HCT116 (cell line): ENCODE results near the gene STX16. TPM values are rescaled to one million over a fixed set of nuclear protein-coding genes. Genes with fewer than 3 reads are reported as not detected.

Experiments
- ATAC-seq: fragments of 200-7000 bp; cut with Tn5 transposase; 2 replicates; pipeline ENCODE4 v1.9.1; 2020; ENCODE audit warnings: mild to moderate bottlenecking, moderate library complexity
- BruUV-seq: library from RNA; stranded (reverse); fragments of 400-500 nt; replicated peaks from 2 replicates; lab custom pipeline; 2021; lab: Mats Ljungman, UMichigan
- CTCF ChIA-PET: fragments of 300-600 bp; sonication (Branson Sonifier 250); formaldehyde crosslinking; loops from one replicate; lab custom pipeline; 2021; ENCODE audit warnings: antibody characterized with exemption; lab: Charles Lee
- POLR2A ChIA-PET: fragments of 300-600, 350-600 bp; sonication (Branson Sonifier 250); formaldehyde crosslinking; loops from one replicate; lab custom pipeline; 2021; ENCODE audit warnings: antibody characterized with exemption; lab: Charles Lee
- RAD21 ChIA-PET, 2 experiments: fragments of 300-600 bp; sonication (Branson Sonifier 250); formaldehyde crosslinking; loops; one replicate each; lab custom pipeline; 2023; ENCODE audit warnings: low total read pairs in 2 of 2; ENCODE audit not compliant: uncharacterized antibody in 2 of 2, unreplicated experiment in 2 of 2, low non-redundant PET in 1 of 2; lab: Charles Lee
- DNase-seq: peaks from one replicate; pipeline ENCODE4 v3.0.0-alpha.2; 2010; ENCODE audit warnings: low read depth, low spot score
- H2AFZ ChIP-seq: fragments of 200-600 bp; shearing (Covaris generic), sonication (generic); 2 replicates; pipeline ENCODE4 v1.6.1; 2017; ENCODE audit warnings: low read depth, mixed run types, mixed read lengths, antibody characterized with exemption, low read length; ENCODE audit not compliant: poor library complexity, severe bottlenecking
- H3K27ac ChIP-seq: 2 replicates; pipeline ENCODE4 v1.5.1; 2012; ENCODE audit warnings: low read depth, low read length
- H3K27me3 ChIP-seq: fragments of 200-600 bp; sonication (generic); 2 replicates; pipeline ENCODE4 v1.6.1; 2016; ENCODE audit warnings: mixed run types, low read length, mixed read lengths; ENCODE audit not compliant: insufficient read depth
- H3K36me3 ChIP-seq, 2 experiments: fragments of 200-500 bp in 1 of 2; fragments of 200-600 bp in 1 of 2; sonication (Bioruptor generic) in 1 of 2; sonication (generic) in 1 of 2; 2 replicates each; pipeline versions ENCODE4 v1.5.1 to v1.6.1; 2014 to 2016; ENCODE audit warnings: low read length in 2 of 2, inconsistent platforms in 1 of 2, mixed read lengths in 1 of 2, mixed run types in 1 of 2; ENCODE audit not compliant: insufficient read depth in 2 of 2, control insufficient read depth in 1 of 2
- H3K4me1 ChIP-seq, 2 experiments: fragments of 200-600 bp in 1 of 2; sonication (generic) in 1 of 2; 2 replicates each; pipeline versions ENCODE4 v1.5.1 to v1.6.1; 2012 to 2017; ENCODE audit warnings: low read length in 2 of 2, inconsistent platforms in 1 of 2, mild to moderate bottlenecking in 1 of 2, mixed read lengths in 1 of 2, mixed run types in 1 of 2, moderate library complexity in 1 of 2; ENCODE audit not compliant: insufficient read depth in 2 of 2, control insufficient read depth in 1 of 2
- H3K4me2 ChIP-seq: fragments of 200-600 bp; sonication (generic); 2 replicates; pipeline ENCODE4 v1.6.1; 2017; ENCODE audit warnings: mixed run types, low read length, mixed read lengths
- H3K4me3 ChIP-seq, 2 experiments: fragments of 200-600 bp in 1 of 2; sonication (generic) in 1 of 2; replicated peaks in 1 of 2; 2 replicates each; pipeline ENCODE4 v1.5.1; 2011 to 2016; ENCODE audit warnings: low read length in 2 of 2, control low read depth in 1 of 2, low read depth in 1 of 2, mild to moderate bottlenecking in 1 of 2, mixed read lengths in 1 of 2, mixed run types in 1 of 2
- H3K79me2 ChIP-seq: fragments of 200-600 bp; sonication (generic); 2 replicates; pipeline ENCODE4 v1.6.1; 2017; ENCODE audit warnings: mild to moderate bottlenecking, mixed run types, low read length, moderate library complexity, mixed read lengths; ENCODE audit not compliant: insufficient read depth
- H3K9ac ChIP-seq: fragments of 200-600 bp; sonication (generic); 2 replicates; pipeline ENCODE4 v1.6.1; 2016; ENCODE audit warnings: low read length, mixed read lengths
- H3K9me2 ChIP-seq: fragments of 200-600 bp; sonication (generic), shearing (Covaris generic); 2 replicates; pipeline ENCODE4 v1.6.1; 2017; ENCODE audit warnings: mixed run types, mild to moderate bottlenecking, moderate library complexity; ENCODE audit not compliant: insufficient read depth
- H3K9me3 ChIP-seq, 2 experiments: fragments of 200-500 bp in 1 of 2; fragments of 200-600 bp in 1 of 2; sonication (Bioruptor generic) in 1 of 2; sonication (generic) in 1 of 2; 2 replicates each; pipeline ENCODE4 v1.6.1; 2014 to 2017; ENCODE audit warnings: low read length in 2 of 2, mixed read lengths in 2 of 2, inconsistent platforms in 1 of 2, low read depth in 1 of 2, mild to moderate bottlenecking in 1 of 2, mixed run types in 1 of 2, moderate library complexity in 1 of 2; ENCODE audit not compliant: control insufficient read depth in 1 of 2, insufficient read depth in 1 of 2
- H4K20me1 ChIP-seq: fragments of 200-600 bp; sonication (generic), shearing (Covaris generic); 2 replicates; pipeline ENCODE4 v1.6.1; 2017; ENCODE audit warnings: mixed run types, mild to moderate bottlenecking, moderate library complexity; ENCODE audit not compliant: insufficient read depth
- ATF3 ChIP-seq: IDR thresholded peaks from 2 replicates; pipeline ENCODE4 v1.6.1; 2012
- CEBPB ChIP-seq: IDR thresholded peaks from 2 replicates; pipeline ENCODE4 v1.6.1; 2012; ENCODE audit warnings: low read depth
- CTCF ChIP-seq, 3 experiments: fragments of 200-600 bp in 1 of 3; sonication (generic) in 1 of 3; IDR thresholded peaks in 2 of 3; conservative IDR thresholded peaks in 1 of 3; 2 replicates each; pipeline ENCODE4 v1.5.1; 2012 to 2017; ENCODE audit warnings: low read depth in 2 of 3, low read length in 2 of 3, antibody characterized with exemption in 1 of 3, borderline replicate concordance in 1 of 3, control low read depth in 1 of 3, mild to moderate bottlenecking in 1 of 3, mixed read lengths in 1 of 3, mixed run types in 1 of 3, moderate library complexity in 1 of 3; ENCODE audit not compliant: insufficient read depth in 1 of 3
- EGR1 ChIP-seq: IDR thresholded peaks from 2 replicates; pipeline ENCODE4 v1.6.1; 2012; ENCODE audit warnings: low read depth
- ELF1 ChIP-seq: IDR thresholded peaks from 2 replicates; pipeline ENCODE4 v1.6.1; 2012; ENCODE audit warnings: low read depth, borderline replicate concordance
- FOSL1 ChIP-seq: IDR thresholded peaks from 2 replicates; pipeline ENCODE4 v1.6.1; 2012; ENCODE audit warnings: low read depth
- JUND ChIP-seq: IDR thresholded peaks from 2 replicates; pipeline ENCODE4 v1.6.1; 2012
- POLR2A ChIP-seq: IDR thresholded peaks from 2 replicates; pipeline ENCODE4 v1.7.0; 2011; ENCODE audit warnings: borderline replicate concordance; ENCODE audit not compliant: insufficient read depth, insufficient read length; ENCODE audit errors: extremely low read depth
- RAD21 ChIP-seq: IDR thresholded peaks from 2 replicates; pipeline ENCODE4 v1.6.1; 2012; ENCODE audit warnings: low read depth, mild to moderate bottlenecking
- SP1 ChIP-seq: IDR thresholded peaks from 2 replicates; pipeline ENCODE4 v1.6.1; 2012; ENCODE audit warnings: low read depth
- SRF ChIP-seq: IDR thresholded peaks from 2 replicates; pipeline ENCODE4 v1.6.1; 2012; ENCODE audit warnings: low read depth
- TCF7L2 ChIP-seq: IDR thresholded peaks from 2 replicates; pipeline ENCODE4 v1.7.0; 2011; ENCODE audit warnings: borderline replicate concordance, inconsistent platforms; ENCODE audit not compliant: insufficient read depth, insufficient read length; ENCODE audit errors: extremely low read depth
- YY1 ChIP-seq: IDR thresholded peaks from 2 replicates; pipeline ENCODE4 v1.6.1; 2011; ENCODE audit warnings: low read length, low read depth, moderate library complexity, mild to moderate bottlenecking; ENCODE audit not compliant: insufficient replicate concordance; ENCODE audit errors: extremely low read depth
- ZFX ChIP-seq: fragments of 450-650 bp; IDR thresholded peaks from 2 replicates; pipeline ENCODE4 v1.6.1; 2017
- ZNF274 ChIP-seq: fragments of 200-500 bp; sonication (Bioruptor generic); IDR thresholded peaks from 2 replicates; pipeline ENCODE4 v1.6.1; 2014; ENCODE audit warnings: mild to moderate bottlenecking, low read depth, low read length, inconsistent platforms
- intact Hi-C: fragments of 100-400 bp; cut with micrococcal nuclease; formaldehyde crosslinking; loops from 2 replicates; pipeline ENCODE4 v1.10.0; 2022
- total RNA-seq: library from RNA; stranded (reverse); gene quantifications from one replicate; pipeline ENCODE4 v1.2.1, GENCODE V29; 2021; ENCODE audit not compliant: unreplicated experiment
- TF ChIP-seq, protein P1 (sequence below): IDR thresholded peaks from 2 replicates; pipeline ENCODE4 v1.6.1; 2011; ENCODE audit warnings: mild to moderate bottlenecking, low read length, moderate library complexity; ENCODE audit not compliant: insufficient replicate concordance; ENCODE audit errors: extremely low read depth
- TF ChIP-seq, protein P2 (sequence below): IDR thresholded peaks from 2 replicates; pipeline ENCODE4 v1.6.1; 2012

Gene STX16
- total RNA-seq, 1 experiment from 2014 or later = 55.1 TPM

DNA sequence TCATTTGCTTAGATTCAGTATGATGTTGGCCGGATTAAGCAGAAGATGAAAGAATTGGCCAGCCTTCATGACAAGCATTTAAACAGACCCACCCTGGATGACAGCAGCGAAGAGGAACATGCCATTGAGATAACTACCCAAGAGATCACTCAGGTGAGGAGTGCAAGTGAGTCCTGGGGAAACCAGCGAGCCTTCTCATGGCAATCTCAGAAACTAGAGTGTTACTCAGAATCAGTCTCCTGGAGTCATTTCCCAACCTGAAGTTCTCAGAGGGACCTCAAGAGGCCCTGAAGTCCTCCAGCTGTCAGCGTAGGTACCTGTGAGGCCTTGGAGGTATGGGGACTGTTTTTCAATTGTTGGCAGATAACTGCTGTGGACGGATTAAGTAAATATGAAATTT is 16.9 kb downstream of the STX16 start:
- no peaks in the 10 kb centered on the region for H3K9me2 ChIP-seq
- intact Hi-C loops = no loop called here
- H3K9me3 ChIP-seq = no peaks in the 10 kb centered on the region
- no peak overlapping the region for H3K4me3 ChIP-seq
- no peak overlapping the region for H3K9ac ChIP-seq
- RAD21 ChIA-PET = no interaction called here
- no peak for ATAC-seq
- TF ChIP-seq TCF7L2 (no peak), RAD21 (no peak), ZNF274 (no peak), YY1 (no peak), ELF1 (no peak), JUND (no peak), SP1 (no peak), SRF (no peak), EGR1 (no peak), ZFX (no peak), ATF3 (no peak), CEBPB (no peak), POLR2A (no peak), CTCF (IDR thresholded peaks at IDR 0.05 in 2 of 3, conservative IDR thresholded peaks at IDR 0.05 in 1 of 3; ENCODE audit: borderline replicate concordance in 1 of 3, insufficient read depth in 1 of 3, low read depth in 2 of 3, low read length in 2 of 3) (no peak), FOSL1 (no peak)
- TF ChIP-seq, protein P1, sequence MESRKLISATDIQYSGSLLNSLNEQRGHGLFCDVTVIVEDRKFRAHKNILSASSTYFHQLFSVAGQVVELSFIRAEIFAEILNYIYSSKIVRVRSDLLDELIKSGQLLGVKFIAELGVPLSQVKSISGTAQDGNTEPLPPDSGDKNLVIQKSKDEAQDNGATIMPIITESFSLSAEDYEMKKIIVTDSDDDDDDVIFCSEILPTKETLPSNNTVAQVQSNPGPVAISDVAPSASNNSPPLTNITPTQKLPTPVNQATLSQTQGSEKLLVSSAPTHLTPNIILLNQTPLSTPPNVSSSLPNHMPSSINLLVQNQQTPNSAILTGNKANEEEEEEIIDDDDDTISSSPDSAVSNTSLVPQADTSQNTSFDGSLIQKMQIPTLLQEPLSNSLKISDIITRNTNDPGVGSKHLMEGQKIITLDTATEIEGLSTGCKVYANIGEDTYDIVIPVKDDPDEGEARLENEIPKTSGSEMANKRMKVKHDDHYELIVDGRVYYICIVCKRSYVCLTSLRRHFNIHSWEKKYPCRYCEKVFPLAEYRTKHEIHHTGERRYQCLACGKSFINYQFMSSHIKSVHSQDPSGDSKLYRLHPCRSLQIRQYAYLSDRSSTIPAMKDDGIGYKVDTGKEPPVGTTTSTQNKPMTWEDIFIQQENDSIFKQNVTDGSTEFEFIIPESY = no peak
- TF ChIP-seq, protein P2, sequence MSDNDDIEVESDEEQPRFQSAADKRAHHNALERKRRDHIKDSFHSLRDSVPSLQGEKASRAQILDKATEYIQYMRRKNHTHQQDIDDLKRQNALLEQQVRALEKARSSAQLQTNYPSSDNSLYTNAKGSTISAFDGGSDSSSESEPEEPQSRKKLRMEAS = no peak
- TF ChIP-seq, all 23 proteins: peak for 0
- no peaks in the 10 kb centered on the region for H3K4me1 ChIP-seq
- peaks cover 27 to 48% of the 10 kb centered on the region in 2 experiments; a peak in 3 of 4 replicates for H3K36me3 ChIP-seq
- no peaks in the 10 kb centered on the region for H4K20me1 ChIP-seq
- no peak overlapping the region for H3K27ac ChIP-seq
- H2AFZ ChIP-seq = no peak overlapping the region
- no TSS peak for BruUV-seq
- no peaks in the 10 kb centered on the region for H3K27me3 ChIP-seq
- H3K79me2 ChIP-seq = peaks cover 54% of the 10 kb centered on the region
- DNase-seq = no peak
- ChIA-PET POLR2A (interaction anchor here (1.3 kb wide), 1 partner anchor 10 kb away, joined by 3 read pairs; no protein-coding TSS in a partner anchor), CTCF (interaction anchor here (0.5 kb wide), 1 partner anchor 17 kb away, joined by 3 read pairs; no protein-coding TSS in a partner anchor)
- H3K4me2 ChIP-seq = no peak overlapping the region
